Keratinocyte (primary cell): ENCODE measurements around the gene BABAM2. TPM values are rescaled to one million over a fixed set of nuclear protein-coding genes. Genes with fewer than 3 reads are reported as not detected.

Experiments
- DNase-seq: peaks from one replicate; pipeline ENCODE4 v3.0.0-alpha.2; 2011; ENCODE audit warnings: low read depth, missing footprints, low spot score
- FAIRE-seq: peaks from 2 replicates; lab custom pipeline; 2011; peaks lifted over from hg19 to GRCh38; lab: Jason Lieb, UNC
- H2AFZ ChIP-seq: 2 replicates; pipeline ENCODE4 v1.6.0; 2012; ENCODE audit warnings: low read length, control low read depth, inconsistent platforms; ENCODE audit not compliant: control insufficient read depth
- H3K27ac ChIP-seq: 2 replicates; pipeline ENCODE4 v1.5.1; 2011; ENCODE audit warnings: low read length; ENCODE audit not compliant: control insufficient read depth, insufficient read depth
- H3K27me3 ChIP-seq: 3 replicates; pipeline ENCODE4 v1.6.0; 2011; ENCODE audit warnings: low read length; ENCODE audit not compliant: control insufficient read depth, insufficient read depth; ENCODE audit errors: extremely low read depth
- H3K36me3 ChIP-seq, 2 experiments: 2 replicates in 1 of 2; 3 replicates in 1 of 2; pipeline ENCODE4 v1.5.1; 2011; ENCODE audit warnings: low read length in 2 of 2, mild to moderate bottlenecking in 1 of 2; ENCODE audit not compliant: control insufficient read depth in 2 of 2, insufficient read depth in 2 of 2; ENCODE audit errors: extremely low read depth in 1 of 2
- H3K4me1 ChIP-seq: 3 replicates; pipeline ENCODE4 v1.5.1; 2011; ENCODE audit warnings: low read length; ENCODE audit not compliant: control insufficient read depth, insufficient read depth; ENCODE audit errors: extremely low read depth
- H3K4me2 ChIP-seq: 3 replicates; pipeline ENCODE4 v1.6.0; 2011; ENCODE audit warnings: low read depth, low read length; ENCODE audit not compliant: control insufficient read depth, insufficient read depth; ENCODE audit errors: extremely low read depth
- H3K4me3 ChIP-seq, 3 experiments: fragments of 200-600 bp in 1 of 3; sonication (generic) in 1 of 3; 2 replicates in 2 of 3; 3 replicates in 1 of 3; pipeline ENCODE4 v1.5.1; 2011 to 2016; ENCODE audit warnings: low read length in 3 of 3, mild to moderate bottlenecking in 3 of 3, control low read depth in 2 of 3, inconsistent platforms in 1 of 3, low read depth in 1 of 3, mixed read lengths in 1 of 3, mixed run types in 1 of 3, moderate library complexity in 1 of 3; ENCODE audit not compliant: control insufficient read depth in 2 of 3, insufficient read depth in 2 of 3; ENCODE audit errors: extremely low read depth in 1 of 3
- H3K79me2 ChIP-seq: 2 replicates; pipeline ENCODE4 v1.6.0; 2012; ENCODE audit warnings: low read length; ENCODE audit not compliant: control insufficient read depth, insufficient read depth
- H3K9ac ChIP-seq: 3 replicates; pipeline ENCODE4 v1.6.0; 2011; ENCODE audit warnings: low read length; ENCODE audit not compliant: control insufficient read depth, insufficient read depth; ENCODE audit errors: extremely low read depth
- H3K9me1 ChIP-seq: 3 replicates; pipeline ENCODE4 v1.6.0; 2011; ENCODE audit warnings: low read length; ENCODE audit not compliant: control insufficient read depth, insufficient read depth; ENCODE audit errors: extremely low read depth
- H3K9me3 ChIP-seq: 2 replicates; pipeline ENCODE4 v1.5.1; 2012; ENCODE audit warnings: low read depth, low read length; ENCODE audit not compliant: control insufficient read depth
- H4K20me1 ChIP-seq: 3 replicates; pipeline ENCODE4 v1.6.0; 2011; ENCODE audit warnings: low read length; ENCODE audit not compliant: control insufficient read depth, insufficient read depth; ENCODE audit errors: extremely low read depth
- EZH2 ChIP-seq: IDR thresholded peaks from one replicate; pipeline ENCODE4 v1.6.1; 2012; ENCODE audit warnings: inconsistent platforms, mild to moderate bottlenecking, low read length, moderate library complexity
- dilution Hi-C: fragments of 300-500 bp; cut with MboI; formaldehyde crosslinking; loops from one replicate; pipeline ENCODE4 v1.7.0; 2020; ENCODE audit warnings: low sequenced_read_pairs; ENCODE audit not compliant: extremely low pct_ligation_motif_present
- polyA plus RNA-seq, 5 experiments: library from polyadenylated mRNA; depleted of rRNA in 3 of 5; stranded (reverse) in 3 of 5; stranded (forward) in 1 of 5; unstranded in 1 of 5; fragments of >200 nt; gene quantifications; 1 replicate in 1 of 5; 2 replicates in 3 of 5; 3 replicates in 1 of 5; pipeline versions ENCODE4 v1.2.1 to v1.2.3, GENCODE V29; 2011 to 2012; ENCODE audit warnings: missing spikeins in 2 of 5, low read depth in 1 of 5, low replicate concordance in 1 of 5
- TF ChIP-seq, protein P1 (sequence below), 3 experiments: IDR thresholded peaks in 1 of 3; conservative IDR thresholded peaks in 1 of 3; optimal IDR thresholded peaks in 1 of 3; 2 replicates in 2 of 3; 3 replicates in 1 of 3; pipeline versions ENCODE3 to v1.5.1; 2011; ENCODE audit warnings: low read length in 3 of 3, mild to moderate bottlenecking in 3 of 3, moderate library complexity in 2 of 3, control low read depth in 1 of 3, inconsistent platforms in 1 of 3; ENCODE audit not compliant: insufficient read depth in 2 of 3; ENCODE audit errors: extremely low read depth in 1 of 3

BABAM2 gene
- polyA plus RNA-seq, 1 donor (not counting 4 experiments of a cell fraction or from before 2014, with no cell fraction given): 29.8 TPM

GRCh38 chr2:28063492-28063962 is 173.0 kb downstream of the BABAM2 start:
- Histone ChIP-seq H3K4me3 (no peak overlapping the region), H3K27ac (no peak overlapping the region), H3K9me3 (no peaks in the 10 kb centered on the region), H3K79me2 (no peaks in the 10 kb centered on the region), H3K9ac (no peak overlapping the region), H3K27me3 (no peaks in the 10 kb centered on the region), H4K20me1 (no peaks in the 10 kb centered on the region), H3K4me2 (no peak overlapping the region), H3K36me3 (no peaks in the 10 kb centered on the region), H2AFZ (no peak overlapping the region), H3K9me1 (no peaks in the 10 kb centered on the region), H3K4me1 (peaks cover 11% of the 10 kb centered on the region)
- dilution Hi-C loops: no loop called here
- FAIRE-seq: no peak
- TF ChIP-seq EZH2: no peak
- TF ChIP-seq, protein P1, sequence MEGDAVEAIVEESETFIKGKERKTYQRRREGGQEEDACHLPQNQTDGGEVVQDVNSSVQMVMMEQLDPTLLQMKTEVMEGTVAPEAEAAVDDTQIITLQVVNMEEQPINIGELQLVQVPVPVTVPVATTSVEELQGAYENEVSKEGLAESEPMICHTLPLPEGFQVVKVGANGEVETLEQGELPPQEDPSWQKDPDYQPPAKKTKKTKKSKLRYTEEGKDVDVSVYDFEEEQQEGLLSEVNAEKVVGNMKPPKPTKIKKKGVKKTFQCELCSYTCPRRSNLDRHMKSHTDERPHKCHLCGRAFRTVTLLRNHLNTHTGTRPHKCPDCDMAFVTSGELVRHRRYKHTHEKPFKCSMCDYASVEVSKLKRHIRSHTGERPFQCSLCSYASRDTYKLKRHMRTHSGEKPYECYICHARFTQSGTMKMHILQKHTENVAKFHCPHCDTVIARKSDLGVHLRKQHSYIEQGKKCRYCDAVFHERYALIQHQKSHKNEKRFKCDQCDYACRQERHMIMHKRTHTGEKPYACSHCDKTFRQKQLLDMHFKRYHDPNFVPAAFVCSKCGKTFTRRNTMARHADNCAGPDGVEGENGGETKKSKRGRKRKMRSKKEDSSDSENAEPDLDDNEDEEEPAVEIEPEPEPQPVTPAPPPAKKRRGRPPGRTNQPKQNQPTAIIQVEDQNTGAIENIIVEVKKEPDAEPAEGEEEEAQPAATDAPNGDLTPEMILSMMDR (optimal IDR thresholded peaks at IDR 0.05 in 1 of 3, IDR thresholded peaks at IDR 0.05 in 1 of 3, conservative IDR thresholded peaks at IDR 0.05 in 1 of 3; ENCODE audit: extremely low read depth in 1 of 3, insufficient read depth in 2 of 3, low read length in 3 of 3): no peak
- no peak for DNase-seq

- dilution Hi-C loops: no loop called here
- Histone ChIP-seq H3K9ac (no peak overlapping the region), H3K27ac (peak overlapping the region; percentile 2), H3K4me3 (no peak overlapping the region), H3K4me2 (no peak overlapping the region), H3K27me3 (no peaks in the 10 kb centered on the region), H3K9me1 (no peaks in the 10 kb centered on the region), H3K9me3 (no peaks in the 10 kb centered on the region), H4K20me1 (no peaks in the 10 kb centered on the region), H2AFZ (no peak overlapping the region), H3K4me1 (peaks cover 12% of the 10 kb centered on the region), H3K79me2 (no peaks in the 10 kb centered on the region), H3K36me3 (no peaks in the 10 kb centered on the region)
- no peak for TF ChIP-seq EZH2
- TF ChIP-seq, protein P1 (optimal IDR thresholded peaks at IDR 0.05 in 1 of 3, IDR thresholded peaks at IDR 0.05 in 1 of 3, conservative IDR thresholded peaks at IDR 0.05 in 1 of 3; ENCODE audit: extremely low read depth in 1 of 3, insufficient read depth in 2 of 3, low read length in 3 of 3): no peak
- FAIRE-seq (no peak), DNase-seq (no peak)
Measured at GRCh38 chr2:28067602-28068001, 177.1 kb downstream of the BABAM2 start.
